ENCODE results near the gene GSAP.

- TF ChIP-seq POLR2AphosphoS5 (IDR thresholded peaks at IDR 0.05) (no peak), MXI1 (conservative IDR thresholded peaks at IDR 0.05; ENCODE audit: poor library complexity, severe bottlenecking) (no peak)
Observed at GRCh38 chr7:77338260-77338659, 77.9 kb downstream of the GSAP start.
